HepG2 (cell line): Measurements from ENCODE around the gene VTN. TPM values are rescaled to one million over a fixed set of nuclear protein-coding genes. Genes with fewer than 3 reads are reported as not detected.

Experiments used
- ESRRA ChIP-seq: sonication (generic); formaldehyde crosslinking; IDR thresholded peaks from 2 replicates; pipeline ENCODE4 v1.5.1; 2020; ENCODE audit warnings: mild to moderate bottlenecking, low read depth, missing genetic modification reagents
- HDAC1 ChIP-seq: sonication (generic); formaldehyde crosslinking; IDR thresholded peaks from 2 replicates; pipeline ENCODE4 v1.5.1; 2020; ENCODE audit warnings: mild to moderate bottlenecking, missing genetic modification reagents
- HDAC2 ChIP-seq: sonication (generic); formaldehyde crosslinking; IDR thresholded peaks from 2 replicates; pipeline ENCODE4 v1.4.0; 2020; ENCODE audit warnings: missing genetic modification reagents
- ISX ChIP-seq: sonication (generic); formaldehyde crosslinking; conservative IDR thresholded peaks from 2 replicates; pipeline ENCODE4 v1.5.0; 2020; ENCODE audit warnings: missing genetic modification reagents
- MED1 ChIP-seq: sonication (generic); formaldehyde crosslinking; IDR thresholded peaks from 2 replicates; pipeline ENCODE4 v1.4.0; 2020; ENCODE audit warnings: missing genetic modification reagents
- MEIS2 ChIP-seq: sonication (generic); formaldehyde crosslinking; IDR thresholded peaks from 2 replicates; pipeline ENCODE4 v1.9.0; 2021; ENCODE audit warnings: mild to moderate bottlenecking, missing genetic modification reagents
- NR2C2 ChIP-seq: sonication (generic); formaldehyde crosslinking; IDR thresholded peaks from 2 replicates; pipeline ENCODE4 v1.4.0; 2020; ENCODE audit warnings: missing genetic modification reagents, mild to moderate bottlenecking, moderate library complexity, borderline replicate concordance
- PCBP1 ChIP-seq: fragments of 200-400 bp; formaldehyde crosslinking; IDR thresholded peaks from 2 replicates; pipeline ENCODE4 v1.6.1; 2017; ENCODE audit warnings: mild to moderate bottlenecking, low read depth, low read length, borderline replicate concordance
- SETDB1 ChIP-seq: sonication (generic); formaldehyde crosslinking; IDR thresholded peaks from 2 replicates; pipeline ENCODE4 v1.5.1; 2020; ENCODE audit warnings: missing genetic modification reagents, mild to moderate bottlenecking, borderline replicate concordance
- SOX13 ChIP-seq, 3 experiments: fragments of 450-650 bp in 1 of 3; sonication (generic) in 1 of 3; formaldehyde crosslinking in 1 of 3; IDR thresholded peaks in 2 of 3; conservative IDR thresholded peaks in 1 of 3; 2 replicates each; pipeline versions ENCODE4 v1.5.0 to v1.6.1; 2016 to 2020; ENCODE audit warnings: antibody characterized with exemption in 1 of 3, mild to moderate bottlenecking in 1 of 3, missing compliant biosample characterization in 1 of 3, missing genetic modification reagents in 1 of 3, moderate library complexity in 1 of 3
- YEATS4 ChIP-seq: sonication (generic); formaldehyde crosslinking; IDR thresholded peaks from 2 replicates; pipeline ENCODE4 v1.4.0; 2020; ENCODE audit warnings: missing genetic modification reagents, borderline replicate concordance
- ZNF20 ChIP-seq: sonication (generic); formaldehyde crosslinking; IDR thresholded peaks from 2 replicates; pipeline ENCODE4 v1.4.0; 2020; ENCODE audit warnings: mild to moderate bottlenecking, moderate library complexity, missing genetic modification reagents
- ZNF44 ChIP-seq: sonication (generic); formaldehyde crosslinking; IDR thresholded peaks from 2 replicates; pipeline ENCODE4 v1.5.1; 2020; ENCODE audit warnings: mild to moderate bottlenecking, missing genetic modification reagents
- ZNF552 ChIP-seq: sonication (generic); formaldehyde crosslinking; IDR thresholded peaks from 2 replicates; pipeline ENCODE4 v1.9.0; 2022; ENCODE audit warnings: missing genetic modification reagents, mild to moderate bottlenecking, borderline replicate concordance
- ZNF891 ChIP-seq: sonication (generic); formaldehyde crosslinking; IDR thresholded peaks from 2 replicates; pipeline ENCODE4 v1.5.0; 2020; ENCODE audit warnings: mild to moderate bottlenecking, missing genetic modification reagents
- ZSCAN25 ChIP-seq: sonication (generic); formaldehyde crosslinking; IDR thresholded peaks from 2 replicates; pipeline ENCODE4 v1.8.0; 2022; ENCODE audit warnings: mild to moderate bottlenecking, missing genetic modification reagents
- polyA plus RNA-seq, 8 experiments: library from polyadenylated mRNA; depleted of rRNA in 3 of 8; stranded (reverse) in 7 of 8; unstranded in 1 of 8; fragments of >200 nt; fragmentation: Illumina TruSeq in 4 of 8; extraction: Trizol in 4 of 8; gene quantifications; 2 replicates each; pipeline versions ENCODE4 v1.2.1 to v1.2.3, GENCODE V29; 2011 to 2016; ENCODE audit warnings: low read depth in 4 of 8, missing spikeins in 1 of 8, mixed read lengths in 1 of 8; ENCODE audit not compliant: insufficient read depth in 1 of 8
- total RNA-seq, 5 experiments: library from RNA; depleted of rRNA; stranded (reverse); fragments of >200 nt; fragmentation: Illumina TruSeq; extraction: Trizol; gene quantifications; 2 replicates each; pipeline ENCODE4 v1.2.3, GENCODE V29; 2016; ENCODE audit warnings: low read depth in 1 of 5
- TF ChIP-seq, protein P1 (sequence below): sonication (generic); formaldehyde crosslinking; IDR thresholded peaks from 2 replicates; pipeline ENCODE4 v1.8.0; 2022; ENCODE audit warnings: missing genetic modification reagents, low read depth, mild to moderate bottlenecking, borderline replicate concordance
- TF ChIP-seq, protein P2 (sequence below): sonication (generic); IDR thresholded peaks from 2 replicates; pipeline ENCODE4 v1.6.1; 2016; ENCODE audit warnings: low read depth, borderline replicate concordance
- TF ChIP-seq, protein P3 (sequence below): sonication (generic); formaldehyde crosslinking; IDR thresholded peaks from 2 replicates; pipeline ENCODE4 v1.8.1; 2023; ENCODE audit warnings: mild to moderate bottlenecking, inconsistent platforms, moderate library complexity, missing genetic modification reagents, borderline replicate concordance
- TF ChIP-seq, protein P4 (sequence below): sonication (generic); formaldehyde crosslinking; IDR thresholded peaks from 2 replicates; pipeline ENCODE4 v1.8.0; 2022; ENCODE audit warnings: mild to moderate bottlenecking, missing genetic modification reagents, moderate library complexity
- TF ChIP-seq, protein P5 (sequence below): fragments of 450-650 bp; IDR thresholded peaks from 2 replicates; pipeline ENCODE4 v1.6.1; 2016

VTN gene
- total and polyA plus RNA-seq, 2 of the 13 experiments (the other 11 are each of a cell fraction or from before 2014, with no cell fraction given) = 108 to 131 TPM

DNA sequence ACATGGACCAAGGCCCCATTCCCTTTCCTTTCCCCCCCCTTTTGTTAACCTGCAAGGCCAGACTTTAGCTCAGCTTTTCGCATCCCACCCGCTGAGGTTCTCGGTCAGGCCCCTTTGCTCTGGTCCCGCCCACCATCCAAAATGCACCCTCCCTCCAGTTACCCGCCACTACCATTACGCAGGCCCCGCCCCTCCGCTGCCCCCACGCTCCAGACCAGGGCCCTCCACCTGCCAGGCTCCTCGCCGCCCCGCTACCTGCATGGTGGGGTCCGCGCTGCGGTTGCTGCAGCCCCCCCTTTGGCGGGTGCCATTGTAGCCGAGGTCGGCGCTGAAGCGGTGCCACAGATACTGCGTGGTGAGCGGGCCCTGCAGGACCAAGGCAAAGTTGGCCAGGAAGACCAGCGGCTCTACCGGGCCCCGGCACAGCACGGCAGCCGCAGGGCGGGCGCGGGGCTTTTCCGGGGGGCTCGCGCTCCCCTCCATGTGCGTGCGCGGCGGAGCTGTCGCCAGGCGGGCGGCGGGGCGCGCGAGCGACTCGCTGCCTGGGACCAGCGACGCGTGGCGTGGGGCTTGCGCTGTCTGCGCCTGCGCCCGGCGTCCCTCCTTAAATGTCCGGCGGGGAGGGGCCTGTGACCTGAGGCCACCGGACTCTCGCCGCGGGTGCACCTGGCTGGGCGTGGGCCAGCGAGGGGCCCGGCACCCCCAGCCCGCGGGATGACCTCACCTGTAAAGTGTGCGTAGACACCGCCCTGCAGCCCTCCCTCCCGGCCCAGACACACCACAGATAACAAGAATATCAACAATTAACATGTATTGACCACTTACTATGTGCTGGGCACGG, 35.7 kb upstream of the VTN start, which contains the start of gene SLC46A1 (continued):
- TF ChIP-seq SOX13 (IDR thresholded peaks at IDR 0.05) (no peak), SOX13 (CRISPR knock-in tag; conservative IDR thresholded peaks at IDR 0.05 in 1 of 2, IDR thresholded peaks at IDR 0.05 in 1 of 2) (peak in 1 of 2 experiments; percentile 8; a peak in 2 of 4 replicates), NR2C2 (0 out of 2 replicates have a peak, but pooled peaks have one; percentile 38), ZNF44 (CRISPR knock-in tag) (no peak), ISX (CRISPR knock-in tag) (no peak), ZSCAN25 (CRISPR knock-in tag) (no peak; the same call in 1 of the 2 replicates), PCBP1 (no peak), ZNF552 (no peak), ESRRA (no peak; the same call in none of the 2 replicates), ZNF20 (no peak), YEATS4 (CRISPR knock-in tag) (peak; percentile 83; the same call in 1 of the 2 replicates), MED1 (no peak; the same call in 1 of the 2 replicates), MEIS2 (CRISPR knock-in tag) (no peak), ZNF891 (peak; percentile 36; the same call in 1 of the 2 replicates), HDAC2 (CRISPR knock-in tag) (0 out of 2 replicates have a peak, but pooled peaks have one; percentile 10), SETDB1 (CRISPR knock-in tag) (no peak), HDAC1 (no peak)
- TF ChIP-seq, protein P1, sequence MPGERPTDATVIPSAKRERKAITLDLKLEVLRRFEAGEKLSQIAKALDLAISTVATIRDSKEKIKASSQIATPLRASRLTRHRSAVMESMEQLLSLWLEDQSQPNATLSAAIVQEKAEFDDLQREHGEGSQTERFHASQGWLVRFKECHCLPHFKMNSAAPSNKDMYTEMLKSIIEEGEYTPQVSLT (CRISPR knock-in tag) = no peak
- TF ChIP-seq, protein P2, sequence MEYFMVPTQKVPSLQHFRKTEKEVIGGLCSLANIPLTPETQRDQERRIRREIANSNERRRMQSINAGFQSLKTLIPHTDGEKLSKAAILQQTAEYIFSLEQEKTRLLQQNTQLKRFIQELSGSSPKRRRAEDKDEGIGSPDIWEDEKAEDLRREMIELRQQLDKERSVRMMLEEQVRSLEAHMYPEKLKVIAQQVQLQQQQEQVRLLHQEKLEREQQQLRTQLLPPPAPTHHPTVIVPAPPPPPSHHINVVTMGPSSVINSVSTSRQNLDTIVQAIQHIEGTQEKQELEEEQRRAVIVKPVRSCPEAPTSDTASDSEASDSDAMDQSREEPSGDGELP = no peak
- TF ChIP-seq, protein P3, sequence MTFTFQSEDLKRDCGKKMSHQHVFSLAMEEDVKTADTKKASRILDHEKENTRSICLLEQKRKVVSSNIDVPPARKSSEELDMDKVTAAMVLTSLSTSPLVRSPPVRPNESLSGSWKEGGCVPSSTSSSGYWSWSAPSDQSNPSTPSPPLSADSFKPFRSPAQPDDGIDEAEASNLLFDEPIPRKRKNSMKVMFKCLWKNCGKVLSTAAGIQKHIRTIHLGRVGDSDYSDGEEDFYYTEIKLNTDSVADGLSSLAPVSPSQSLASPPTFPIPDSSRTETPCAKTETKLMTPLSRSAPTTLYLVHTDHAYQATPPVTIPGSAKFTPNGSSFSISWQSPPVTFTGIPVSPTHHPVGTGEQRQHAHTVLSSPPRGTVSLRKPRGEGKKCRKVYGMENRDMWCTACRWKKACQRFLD (CRISPR knock-in tag) = no peak
- TF ChIP-seq, protein P4, sequence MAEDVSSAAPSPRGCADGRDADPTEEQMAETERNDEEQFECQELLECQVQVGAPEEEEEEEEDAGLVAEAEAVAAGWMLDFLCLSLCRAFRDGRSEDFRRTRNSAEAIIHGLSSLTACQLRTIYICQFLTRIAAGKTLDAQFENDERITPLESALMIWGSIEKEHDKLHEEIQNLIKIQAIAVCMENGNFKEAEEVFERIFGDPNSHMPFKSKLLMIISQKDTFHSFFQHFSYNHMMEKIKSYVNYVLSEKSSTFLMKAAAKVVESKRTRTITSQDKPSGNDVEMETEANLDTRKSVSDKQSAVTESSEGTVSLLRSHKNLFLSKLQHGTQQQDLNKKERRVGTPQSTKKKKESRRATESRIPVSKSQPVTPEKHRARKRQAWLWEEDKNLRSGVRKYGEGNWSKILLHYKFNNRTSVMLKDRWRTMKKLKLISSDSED (CRISPR knock-in tag) = no peak; the same call in 1 of the 2 replicates
- TF ChIP-seq, protein P5, sequence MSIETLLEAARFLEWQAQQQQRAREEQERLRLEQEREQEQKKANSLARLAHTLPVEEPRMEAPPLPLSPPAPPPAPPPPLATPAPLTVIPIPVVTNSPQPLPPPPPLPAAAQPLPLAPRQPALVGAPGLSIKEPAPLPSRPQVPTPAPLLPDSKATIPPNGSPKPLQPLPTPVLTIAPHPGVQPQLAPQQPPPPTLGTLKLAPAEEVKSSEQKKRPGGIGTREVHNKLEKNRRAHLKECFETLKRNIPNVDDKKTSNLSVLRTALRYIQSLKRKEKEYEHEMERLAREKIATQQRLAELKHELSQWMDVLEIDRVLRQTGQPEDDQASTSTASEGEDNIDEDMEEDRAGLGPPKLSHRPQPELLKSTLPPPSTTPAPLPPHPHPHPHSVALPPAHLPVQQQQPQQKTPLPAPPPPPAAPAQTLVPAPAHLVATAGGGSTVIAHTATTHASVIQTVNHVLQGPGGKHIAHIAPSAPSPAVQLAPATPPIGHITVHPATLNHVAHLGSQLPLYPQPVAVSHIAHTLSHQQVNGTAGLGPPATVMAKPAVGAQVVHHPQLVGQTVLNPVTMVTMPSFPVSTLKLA = no peak
